Colonic mucosa (tissue), 4 donors: ENCODE results near the gene PLXNA4. TPM values are rescaled to one million over a fixed set of nuclear protein-coding genes. Genes with fewer than 3 reads are reported as not detected.

Source experiments
- DNase-seq: peaks from one replicate; pipeline ENCODE4 v3.0.0-alpha.2; 2020
- H3K27ac ChIP-seq: fragments of 200-600 bp; one replicate; pipeline ENCODE4 v1.8.0; 2021
- H3K27me3 ChIP-seq: fragments of 200-600 bp; one replicate; pipeline ENCODE4 v1.8.0; 2021
- H3K36me3 ChIP-seq: fragments of 200-600 bp; one replicate; pipeline ENCODE4 v1.8.0; 2021
- H3K4me1 ChIP-seq: fragments of 200-600 bp; one replicate; pipeline ENCODE4 v1.8.0; 2021; ENCODE audit warnings: mild to moderate bottlenecking
- H3K4me3 ChIP-seq: fragments of 200-600 bp; one replicate; pipeline ENCODE4 v1.8.0; 2021
- H3K9ac ChIP-seq, 2 donors: one replicate each; pipeline ENCODE4 v1.7.0; 2013; ENCODE audit warnings: control low read depth in 2 of 2, low read depth in 2 of 2, low read length in 2 of 2
- H3K9me3 ChIP-seq: fragments of 200-600 bp; one replicate; pipeline ENCODE4 v1.8.0; 2021
- CTCF ChIP-seq: fragments of 200-600 bp; IDR thresholded peaks from one replicate; pipeline ENCODE4 v1.8.0; 2022; ENCODE audit warnings: antibody characterized with exemption, mild to moderate bottlenecking
- intact Hi-C: fragments of 100-400 bp; cut with DNase I; formaldehyde crosslinking; loops from one replicate; pipeline ENCODE4 v1.14.1; 2022
- total RNA-seq, 2 donors: library from RNA; stranded (reverse); fragmentation: NEBNext Ultra II Directional in 1 of 2; extraction: Animal tissue kit (Norgen Biotek cat#: 25700) in 1 of 2; gene quantifications; one replicate each; pipeline ENCODE4 v1.2.1, GENCODE V29; 2021
- donor health status: healthy.
- donor health status: DM: no; HTN: no; CAD: no.
- donor health status: DM: no; HTN: no; CAD: no.

The PLXNA4 gene
- total RNA-seq, 2 donors from 2014 or later, result 0.15 to 0.77 TPM

DNA sequence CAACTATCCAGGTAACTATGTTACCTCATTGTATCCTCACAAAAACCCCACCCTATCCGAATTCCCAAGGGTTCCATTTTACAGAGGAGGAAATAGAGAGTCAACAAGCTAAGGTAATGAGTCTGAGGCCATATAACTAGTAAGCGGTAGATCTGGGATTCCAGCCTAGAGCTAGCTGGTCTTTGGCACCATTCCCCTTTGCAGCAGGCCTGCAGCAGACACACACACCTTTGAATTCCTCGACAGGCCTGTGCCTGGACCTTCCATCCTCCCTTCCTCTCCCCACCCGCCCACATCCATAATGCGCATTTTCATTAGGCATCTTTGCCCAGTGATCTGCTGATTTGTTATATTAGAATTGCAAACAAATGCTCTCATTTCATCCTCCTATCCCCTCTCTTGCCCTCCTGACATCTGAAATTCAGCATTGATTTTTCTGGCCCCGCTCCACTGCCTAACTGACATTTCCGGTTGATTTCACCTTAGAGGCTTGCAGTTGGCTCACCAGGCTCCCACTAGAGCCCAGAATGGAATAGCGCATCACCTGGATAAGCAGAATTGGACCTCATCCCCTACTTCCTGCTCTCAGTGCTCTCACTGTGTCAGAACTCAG, 129.5 kb downstream of the PLXNA4 start:
- no peak for TF ChIP-seq CTCF
- H3K36me3 ChIP-seq, result no peaks in the 10 kb centered on the region

GRCh38 chr7:132446260-132446659, 130.0 kb downstream of the PLXNA4 start:
- intact Hi-C loops, result no loop called here
- H3K9me3 ChIP-seq, result no peaks in the 10 kb centered on the region

More for the DNA sequence above, 129.5 kb downstream of the PLXNA4 start:
- Histone ChIP-seq H3K27ac (no peak overlapping the region), H3K9me3 (no peaks in the 10 kb centered on the region), H3K4me1 (no peaks in the 10 kb centered on the region), H3K9ac (no peak overlapping the region), H3K4me3 (no peak overlapping the region), H3K27me3 (no peaks in the 10 kb centered on the region)
- no peak for DNase-seq
- intact Hi-C loops, result no loop called here

GRCh38 chr7:132443761-132444520, 132.3 kb downstream of the PLXNA4 start:
- intact Hi-C loops, result no loop called here
- H3K4me1 ChIP-seq, result no peaks in the 10 kb centered on the region
- DNase-seq, result no peak

More at GRCh38 chr7:132446260-132446659, 130.0 kb downstream of the PLXNA4 start:
- no peak for DNase-seq
- Histone ChIP-seq H3K4me1 (no peaks in the 10 kb centered on the region), H3K9ac (no peak overlapping the region), H3K4me3 (no peak overlapping the region), H3K27ac (no peak overlapping the region), H3K27me3 (no peaks in the 10 kb centered on the region), H3K36me3 (no peaks in the 10 kb centered on the region)
- TF ChIP-seq CTCF, result no peak

DNA sequence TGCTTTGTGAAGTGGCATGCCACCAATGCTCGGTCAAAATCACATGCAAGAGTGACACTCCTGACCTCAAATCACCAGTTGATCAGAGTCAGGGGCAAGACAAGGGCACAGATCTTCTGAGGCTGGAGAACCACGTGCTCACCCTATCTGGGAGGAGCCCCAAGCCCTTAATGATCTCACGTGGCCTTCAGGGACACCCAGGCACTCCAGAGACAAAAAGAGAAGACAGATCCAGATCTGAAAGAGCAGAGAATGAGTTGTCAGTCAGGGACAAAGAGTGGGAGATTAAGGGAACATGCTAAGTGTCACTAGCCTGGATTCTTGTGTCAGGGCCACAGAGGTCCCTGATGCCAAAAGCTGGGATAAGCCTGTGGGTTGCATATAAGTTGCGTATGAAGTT, 134.3 kb downstream of the PLXNA4 start:
- H3K27ac ChIP-seq, result no peak overlapping the region
- H3K4me1 ChIP-seq, result no peaks in the 10 kb centered on the region
- H3K9me3 ChIP-seq, result no peaks in the 10 kb centered on the region
- no peaks in the 10 kb centered on the region for H3K36me3 ChIP-seq
- intact Hi-C loops, result no loop called here
- no peak for DNase-seq
- no peaks in the 10 kb centered on the region for H3K27me3 ChIP-seq
- no peak overlapping the region for H3K9ac ChIP-seq
- no peak overlapping the region for H3K4me3 ChIP-seq
- TF ChIP-seq CTCF, result no peak

More at GRCh38 chr7:132443761-132444520, 132.3 kb downstream of the PLXNA4 start:
- no peak overlapping the region for H3K27ac ChIP-seq
- H3K36me3 ChIP-seq, result no peaks in the 10 kb centered on the region
- H3K9me3 ChIP-seq, result no peaks in the 10 kb centered on the region
- no peaks in the 10 kb centered on the region for H3K27me3 ChIP-seq
- TF ChIP-seq CTCF, result no peak
- H3K4me3 ChIP-seq, result no peak overlapping the region
- H3K9ac ChIP-seq, result no peak overlapping the region

- Histone ChIP-seq H3K36me3 (no peaks in the 10 kb centered on the region), H3K27me3 (no peaks in the 10 kb centered on the region), H3K4me1 (no peaks in the 10 kb centered on the region), H3K9ac (no peak overlapping the region), H3K27ac (no peak overlapping the region), H3K4me3 (no peak overlapping the region), H3K9me3 (no peaks in the 10 kb centered on the region)
- no peak for DNase-seq
- intact Hi-C loops, result no loop called here
- TF ChIP-seq CTCF, result no peak
Measured at GRCh38 chr7:132440151-132440550, 136.1 kb downstream of the PLXNA4 start.
